Motor neuron (in vitro differentiated cells): Measurements from ENCODE around the gene BDKRB1. TPM values are rescaled to one million over a fixed set of nuclear protein-coding genes. Genes with fewer than 3 reads are reported as not detected.

ENCODE experiments used
- ATAC-seq, 8 experiments: fragments of 200-7000 bp; cut with Tn5 transposase; replicated peaks in 6 of 8; 2 replicates each; pipeline ENCODE4 v1.8.0; 2021; ENCODE audit warnings: mild to moderate bottlenecking in 8 of 8, moderate library complexity in 8 of 8
- H3K27ac ChIP-seq, 2 donors: fragments of 250-450 bp; sonication (Bioruptor Pico); 2 replicates each; pipeline ENCODE4 v1.9.0; 2021; ENCODE audit warnings: antibody characterized with exemption in 2 of 2, mild to moderate bottlenecking in 2 of 2, moderate library complexity in 1 of 2
- H3K4me1 ChIP-seq, 2 donors: fragments of 250-450 bp; sonication (Bioruptor Pico); replicated peaks in 1 of 2; 2 replicates each; pipeline ENCODE4 v1.6.1; 2021; ENCODE audit warnings: antibody characterized with exemption in 2 of 2, mild to moderate bottlenecking in 2 of 2, moderate library complexity in 1 of 2
- H3K4me3 ChIP-seq, 5 donors: fragments of 250-450 bp; sonication (Bioruptor Pico); 2 replicates each; pipeline ENCODE4 v1.9.0; 2021; ENCODE audit warnings: antibody characterized with exemption in 5 of 5, mild to moderate bottlenecking in 5 of 5, moderate library complexity in 4 of 5
- WGBS, 10 experiments: fragments of 450-650 bp; shearing (Covaris generic); methylation state at CpG; one replicate each; pipeline ENCODE4 v1.0.0; 2022; 5-methylcytosine and 5-hydroxymethylcytosine counted together
- in situ Hi-C, 9 experiments: fragments of 400-800 bp; cut with MboI; loops; one replicate each; pipeline ENCODE4 v1.15.0; 2021; ENCODE audit warnings: low sequenced_read_pairs in 9 of 9, low pct_unique_long_range_greater_than_20kb in 2 of 9; ENCODE audit not compliant: unreplicated experiment in 9 of 9
- total RNA-seq, 8 experiments: library from RNA; unstranded; fragments of 300-600 nt; gene quantifications; 2 replicates each; pipeline versions ENCODE4 v1.2.3 to v1.2.4, GENCODE V29; 2022

Gene BDKRB1
- total RNA-seq, 8 experiments from 2014 or later: 0.19 to 4.7 (median 0.27) TPM; not detected in 1

- in situ Hi-C loops: loop anchor here in 1 of 9 experiments (25.0 kb wide), 1 partner anchor 109 kb away; no protein-coding TSS in a partner anchor
- no peak overlapping the region for H3K27ac ChIP-seq
- no peak overlapping the region for H3K4me3 ChIP-seq
- 60 to 100% (median 76%) methylated on average over 1 to 5 of the region's 7 CpGs; no CpG with 5 or more reads in 3 of the 10 experiments for WGBS, 10 experiments
- peak in 1 of 8 experiments; percentile 34 for ATAC-seq
- H3K4me1 ChIP-seq: no peaks in the 10 kb centered on the region
Observed at GRCh38 chr14:96221109-96221650, 34.8 kb upstream of the BDKRB1 start.

- Histone ChIP-seq H3K4me3 (no peak overlapping the region), H3K4me1 (no peaks in the 10 kb centered on the region), H3K27ac (no peak overlapping the region)
- in situ Hi-C loops: loop anchor here in 1 of 9 experiments (25.0 kb wide), 1 partner anchor 110 kb away; no protein-coding TSS in a partner anchor
- ATAC-seq: no peak
- WGBS, 10 experiments: 60 to 100% (median 80%) methylated on average over 1 to 5 of the region's 8 CpGs; no CpG with 5 or more reads in 1 of the 10 experiments
Observed at GRCh38 chr14:96221841-96222240, 34.2 kb upstream of the BDKRB1 start.

GRCh38 chr14:96224480-96225096 is 31.4 kb upstream of the BDKRB1 start:
- peak in 2 of 8 experiments; percentile 3 to 15 for ATAC-seq
- no peak overlapping the region for H3K27ac ChIP-seq

GRCh38 chr14:96225213-96225612 is 30.8 kb upstream of the BDKRB1 start:
- in situ Hi-C loops: no loop called here
- H3K27ac ChIP-seq: no peak overlapping the region
- WGBS, 10 experiments: 80 to 93% (median 87%) methylated on average over 1 to 3 of the region's 5 CpGs; no CpG with 5 or more reads in 6 of the 10 experiments
- H3K4me3 ChIP-seq: no peak overlapping the region
- no peaks in the 10 kb centered on the region for H3K4me1 ChIP-seq
- peak in 2 of 8 experiments; percentile 0 for ATAC-seq

More at GRCh38 chr14:96224480-96225096, 31.4 kb upstream of the BDKRB1 start:
- 40 to 100% (median 75%) methylated on average over 1 to 6 of the region's 8 CpGs; no CpG with 5 or more reads in 3 of the 10 experiments for WGBS, 10 experiments
- no peaks in the 10 kb centered on the region for H3K4me1 ChIP-seq
- H3K4me3 ChIP-seq: no peak overlapping the region
- in situ Hi-C loops: loop anchor here in 1 of 9 experiments (25.0 kb wide), 1 partner anchor 112 kb away; no protein-coding TSS in a partner anchor

- in situ Hi-C loops: no loop called here
- ATAC-seq: peak in 6 of 8 experiments; percentile 13 to 82 (median 41)
- WGBS, 10 experiments: 76% methylated on average over 4 of the region's 5 CpGs; no CpG with 5 or more reads in 9 of the 10 experiments
- H3K4me1 ChIP-seq: no peaks in the 10 kb centered on the region
- H3K4me3 ChIP-seq: no peak overlapping the region
- H3K27ac ChIP-seq: no peak overlapping the region
Observed at GRCh38 chr14:96225745-96226151, 30.3 kb upstream of the BDKRB1 start.

GRCh38 chr14:96227428-96227827 is 28.6 kb upstream of the BDKRB1 start:
- WGBS, 10 experiments: 72 to 100% (median 92%) methylated on average over 1 to 3 of the region's 7 CpGs; no CpG with 5 or more reads in 7 of the 10 experiments
- Histone ChIP-seq H3K4me3 (no peak overlapping the region), H3K4me1 (no peaks in the 10 kb centered on the region), H3K27ac (no peak overlapping the region)
- ATAC-seq: peak in 1 of 8 experiments; percentile 1
- in situ Hi-C loops: no loop called here

- Histone ChIP-seq H3K27ac (no peak overlapping the region), H3K4me3 (no peak overlapping the region), H3K4me1 (no peaks in the 10 kb centered on the region)
- WGBS, 10 experiments: 84 to 100% (median 93%) methylated on average over 1 to 6 of the region's 6 CpGs; no CpG with 5 or more reads in 2 of the 10 experiments
- in situ Hi-C loops: no loop called here
- no peak for ATAC-seq
Observed at GRCh38 chr14:96229315-96229714, 26.7 kb upstream of the BDKRB1 start.

- no peak overlapping the region for H3K4me3 ChIP-seq
- WGBS, 10 experiments: 67 to 100% (median 90%) methylated on average over 1 to 4 of the region's 4 CpGs; no CpG with 5 or more reads in 2 of the 10 experiments
- no peaks in the 10 kb centered on the region for H3K4me1 ChIP-seq
- no peak overlapping the region for H3K27ac ChIP-seq
- ATAC-seq: no peak
- in situ Hi-C loops: no loop called here
Observed at GRCh38 chr14:96231056-96231455, 25.0 kb upstream of the BDKRB1 start.

- H3K27ac ChIP-seq: no peak overlapping the region
- WGBS, 10 experiments: 55 to 93% (median 80%) methylated on average over 1 to 9 of the region's 12 CpGs; no CpG with 5 or more reads in 3 of the 10 experiments
- ATAC-seq: peak in 1 of 8 experiments; percentile 2
- no peaks in the 10 kb centered on the region for H3K4me1 ChIP-seq
- in situ Hi-C loops: no loop called here
- H3K4me3 ChIP-seq: no peak overlapping the region
Observed at GRCh38 chr14:96231526-96232130, 24.4 kb upstream of the BDKRB1 start.

GRCh38 chr14:96232506-96232905 is 23.5 kb upstream of the BDKRB1 start:
- Histone ChIP-seq H3K27ac (no peak overlapping the region), H3K4me1 (no peaks in the 10 kb centered on the region), H3K4me3 (no peak overlapping the region)
- in situ Hi-C loops: no loop called here
- ATAC-seq: no peak
- 46 to 100% (median 76%) methylated on average over 3 to 9 of the region's 11 CpGs for WGBS, 10 experiments

GRCh38 chr14:96233661-96234060 is 22.3 kb upstream of the BDKRB1 start:
- Histone ChIP-seq H3K27ac (no peak overlapping the region), H3K4me3 (no peak overlapping the region), H3K4me1 (no peaks in the 10 kb centered on the region)
- peak in 1 of 8 experiments; percentile 1 for ATAC-seq
- in situ Hi-C loops: no loop called here
- 81 to 90% (median 83%) methylated on average over 2 to 3 of the region's 3 CpGs; no CpG with 5 or more reads in 7 of the 10 experiments for WGBS, 10 experiments

GRCh38 chr14:96235426-96235825 is 20.6 kb upstream of the BDKRB1 start:
- H3K4me1 ChIP-seq: no peaks in the 10 kb centered on the region
- no peak for ATAC-seq
- H3K4me3 ChIP-seq: no peak overlapping the region
- WGBS, 10 experiments: 50 to 100% (median 86%) methylated on average over 1 to 4 of the region's 4 CpGs; no CpG with 5 or more reads in 1 of the 10 experiments
- no peak overlapping the region for H3K27ac ChIP-seq
- in situ Hi-C loops: no loop called here

GRCh38 chr14:96237641-96238040 is 18.4 kb upstream of the BDKRB1 start:
- no peak for ATAC-seq
- in situ Hi-C loops: no loop called here
- H3K4me1 ChIP-seq: no peaks in the 10 kb centered on the region
- no peak overlapping the region for H3K4me3 ChIP-seq
- no peak overlapping the region for H3K27ac ChIP-seq
- WGBS, 10 experiments: 75 to 100% methylated on average over 1 of the region's 2 CpGs; no CpG with 5 or more reads in 8 of the 10 experiments
